IMR-90 (cell line): ENCODE results near the gene SYT6.

Experiments
- BHLHE40 ChIP-seq: fragments of 150-350 bp; IDR thresholded peaks from 2 replicates; pipeline ENCODE4 v1.6.1; 2016; ENCODE audit warnings: mild to moderate bottlenecking, low read depth, low read length
- CEBPB ChIP-seq: IDR thresholded peaks from 2 replicates; pipeline ENCODE4 v1.6.1; 2012; ENCODE audit warnings: low read depth, low read length, improper control_type of control experiment
- CTCF ChIP-seq: conservative IDR thresholded peaks from 2 replicates; pipeline ENCODE4 v1.5.1; 2012; ENCODE audit warnings: mild to moderate bottlenecking, low read depth, low read length, improper control_type of control experiment
- ELK1 ChIP-seq: fragments of 150-350 bp; IDR thresholded peaks from 2 replicates; pipeline ENCODE4 v1.6.1; 2016; ENCODE audit warnings: low read depth, mild to moderate bottlenecking, low read length, moderate library complexity, borderline replicate concordance
- FOS ChIP-seq: fragments of 150-350 bp; IDR thresholded peaks from 2 replicates; pipeline ENCODE4 v1.6.1; 2016; ENCODE audit warnings: low read depth, low read length
- MAFK ChIP-seq: IDR thresholded peaks from 2 replicates; pipeline ENCODE4 v1.6.1; 2012; ENCODE audit warnings: low read depth, low read length, improper control_type of control experiment
- MAZ ChIP-seq: IDR thresholded peaks from 2 replicates; pipeline ENCODE4 v1.6.1; 2012; ENCODE audit warnings: low read depth, mild to moderate bottlenecking, low read length, improper control_type of control experiment, moderate library complexity, borderline replicate concordance
- NFE2L2 ChIP-seq: fragments of 150-350 bp; IDR thresholded peaks from 2 replicates; pipeline ENCODE4 v1.6.1; 2016; ENCODE audit warnings: low read depth, mild to moderate bottlenecking, low read length
- POLR2A ChIP-seq: IDR thresholded peaks from 2 replicates; pipeline ENCODE4 v1.6.1; 2012; ENCODE audit warnings: mild to moderate bottlenecking, low read depth, low read length
- RAD21 ChIP-seq: IDR thresholded peaks from 2 replicates; pipeline ENCODE4 v1.6.1; 2012; ENCODE audit warnings: low read length, improper control_type of control experiment
- RCOR1 ChIP-seq: IDR thresholded peaks from 2 replicates; pipeline ENCODE4 v1.6.1; 2012; ENCODE audit warnings: mild to moderate bottlenecking, low read length, improper control_type of control experiment; ENCODE audit not compliant: insufficient replicate concordance
- SMC3 ChIP-seq: fragments of 150-350 bp; IDR thresholded peaks from 2 replicates; pipeline ENCODE4 v1.6.1; 2016; ENCODE audit warnings: low read depth, mild to moderate bottlenecking, antibody characterized with exemption, low read length, moderate library complexity
- TF ChIP-seq, protein P1 (sequence below): fragments of 150-350 bp; IDR thresholded peaks from 2 replicates; pipeline ENCODE4 v1.6.1; 2017; ENCODE audit warnings: mild to moderate bottlenecking, antibody characterized with exemption, low read length, low read depth

DNA sequence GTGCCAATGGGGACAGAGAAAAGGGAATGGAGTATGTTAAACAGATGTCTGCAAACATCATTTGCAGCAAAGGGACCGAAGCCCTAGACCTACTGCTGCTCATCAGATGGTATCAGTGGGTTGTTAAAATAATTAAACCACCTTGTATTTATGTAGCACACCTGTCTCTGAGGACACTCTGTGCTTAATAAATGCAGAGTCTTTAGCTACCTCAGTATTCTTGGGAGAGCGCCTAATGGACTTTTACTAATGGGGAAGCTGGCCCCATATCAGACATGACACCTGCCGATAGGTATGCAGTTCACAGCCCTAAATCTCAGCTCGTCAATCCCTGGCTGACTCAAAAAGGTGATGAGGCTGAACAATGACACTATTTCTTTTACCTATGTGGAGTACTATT lies 54.4 kb downstream of the SYT6 start:
- TF ChIP-seq POLR2A (no peak), CTCF (no peak), MAFK (no peak), RAD21 (no peak), MAZ (no peak), ELK1 (no peak), NFE2L2 (no peak), CEBPB (no peak), RCOR1 (no peak), FOS (no peak), SMC3 (no peak), BHLHE40 (no peak)
- TF ChIP-seq, protein P1, sequence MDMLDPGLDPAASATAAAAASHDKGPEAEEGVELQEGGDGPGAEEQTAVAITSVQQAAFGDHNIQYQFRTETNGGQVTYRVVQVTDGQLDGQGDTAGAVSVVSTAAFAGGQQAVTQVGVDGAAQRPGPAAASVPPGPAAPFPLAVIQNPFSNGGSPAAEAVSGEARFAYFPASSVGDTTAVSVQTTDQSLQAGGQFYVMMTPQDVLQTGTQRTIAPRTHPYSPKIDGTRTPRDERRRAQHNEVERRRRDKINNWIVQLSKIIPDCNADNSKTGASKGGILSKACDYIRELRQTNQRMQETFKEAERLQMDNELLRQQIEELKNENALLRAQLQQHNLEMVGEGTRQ, result no peak
